ENCODE measurements around the gene FUNDC1. TPM values are rescaled to one million over a fixed set of nuclear protein-coding genes. Genes with fewer than 3 reads are reported as not detected.

The FUNDC1 gene
- total and polyA plus RNA-seq, 2 of the 4 experiments (the other 2 are of a cell fraction) = 8.6 to 13.1 TPM

Other genes starting within 250 kb of the FUNDC1 start
- gene EFHC2, start 199.2 kb downstream of the FUNDC1 start, total RNA-seq (2012; rRNA removed) = 0.18 and 0.28 TPM in 2 replicates
- 0.20 and 0.24 TPM in 2 replicates for gene EFHC2, start 199.2 kb downstream of the FUNDC1 start, polyA plus RNA-seq (2012; rRNA removed)